Endothelial cell of umbilical vein (primary cell): Measurements from ENCODE around the gene ATXN10. TPM values are rescaled to one million over a fixed set of nuclear protein-coding genes. Genes with fewer than 3 reads are reported as not detected.

Source experiments
- BruUV-seq: library from RNA; stranded (reverse); fragments of 400-500 nt; replicated peaks from 2 replicates; lab custom pipeline; 2021; lab: Mats Ljungman, UMichigan
- CTCF ChIA-PET: fragments of 300-600, 350-600 bp; sonication (Branson Sonifier 250); formaldehyde crosslinking; loops from one replicate; lab custom pipeline; 2021; ENCODE audit warnings: antibody characterized with exemption, inconsistent platforms; lab: Charles Lee
- POLR2A ChIA-PET: fragments of 300-600, 350-600 bp; sonication (Branson Sonifier 250); formaldehyde crosslinking; loops from one replicate; lab custom pipeline; 2021; ENCODE audit warnings: antibody characterized with exemption, inconsistent platforms; lab: Charles Lee
- DNase-seq: peaks from one replicate; pipeline ENCODE4 v3.0.0-alpha.2; 2011; ENCODE audit warnings: low read depth, low spot score
- FAIRE-seq: peaks from 2 replicates; lab custom pipeline; 2011; peaks lifted over from hg19 to GRCh38; lab: Jason Lieb, UNC
- H2AFZ ChIP-seq: 2 replicates; pipeline ENCODE4 v1.6.0; 2012; ENCODE audit warnings: low read depth, low read length, control low read depth, inconsistent platforms
- H3K27ac ChIP-seq: 2 replicates; pipeline ENCODE4 v1.5.1; 2011; ENCODE audit warnings: low read depth, mild to moderate bottlenecking, control low read depth, low read length, moderate library complexity; ENCODE audit not compliant: insufficient read depth
- H3K27me3 ChIP-seq, 2 experiments: 2 replicates each; pipeline versions ENCODE4 v1.6.0 to v1.6.1; 2011; ENCODE audit warnings: low read length in 2 of 2, mixed read lengths in 1 of 2; ENCODE audit not compliant: control insufficient read depth in 2 of 2, insufficient read depth in 2 of 2
- H3K36me3 ChIP-seq, 2 experiments: 2 replicates in 1 of 2; 3 replicates in 1 of 2; pipeline ENCODE4 v1.5.1; 2011; ENCODE audit warnings: low read length in 2 of 2, mild to moderate bottlenecking in 1 of 2, moderate library complexity in 1 of 2; ENCODE audit not compliant: control insufficient read depth in 2 of 2, insufficient read depth in 2 of 2; ENCODE audit errors: extremely low read depth in 1 of 2
- H3K4me1 ChIP-seq: 3 replicates; pipeline ENCODE4 v1.5.1; 2011; ENCODE audit warnings: mild to moderate bottlenecking, low read length; ENCODE audit not compliant: control insufficient read depth, insufficient read depth; ENCODE audit errors: extremely low read depth
- H3K4me2 ChIP-seq: 2 replicates; pipeline ENCODE4 v1.6.1; 2011; ENCODE audit warnings: low read length, control low read depth, mixed read lengths; ENCODE audit not compliant: insufficient read depth
- H3K4me3 ChIP-seq, 3 experiments: fragments of 200-600 bp in 1 of 3; sonication (generic), shearing (Covaris generic) in 1 of 3; replicated peaks in 1 of 3; 2 replicates each; pipeline ENCODE4 v1.5.1; 2011 to 2016; ENCODE audit warnings: control low read depth in 3 of 3, low read length in 3 of 3, mild to moderate bottlenecking in 2 of 3, inconsistent platforms in 1 of 3, low read depth in 1 of 3, moderate library complexity in 1 of 3; ENCODE audit not compliant: insufficient read depth in 1 of 3
- H3K79me2 ChIP-seq: 2 replicates; pipeline ENCODE4 v1.6.0; 2012; ENCODE audit warnings: low read length, inconsistent platforms; ENCODE audit not compliant: control insufficient read depth, insufficient read depth
- H3K9ac ChIP-seq: replicated peaks from 2 replicates; pipeline ENCODE3; 2011; ENCODE audit warnings: low read length, control low read depth; ENCODE audit not compliant: insufficient read depth; ENCODE audit errors: extremely low read depth
- H3K9me1 ChIP-seq: replicated peaks from 3 replicates; pipeline ENCODE4 v1.6.0; 2011; ENCODE audit warnings: mild to moderate bottlenecking, low read length; ENCODE audit not compliant: control insufficient read depth, insufficient read depth; ENCODE audit errors: extremely low read depth
- H3K9me3 ChIP-seq: replicated peaks from 2 replicates; pipeline ENCODE4 v1.5.1; 2012; ENCODE audit warnings: low read length, inconsistent platforms; ENCODE audit not compliant: control insufficient read depth, insufficient read depth
- H4K20me1 ChIP-seq: replicated peaks from 2 replicates; pipeline ENCODE3; 2011; ENCODE audit warnings: mild to moderate bottlenecking, low read length; ENCODE audit not compliant: control insufficient read depth, insufficient read depth; ENCODE audit errors: extremely low read depth
- CTCF ChIP-seq, 2 donors: IDR thresholded peaks; 1 replicate in 1 of 2; 2 replicates in 1 of 2; pipeline ENCODE4 v1.5.1; 2011; ENCODE audit warnings: low read length in 2 of 2, mild to moderate bottlenecking in 2 of 2, moderate library complexity in 2 of 2, control low read depth in 1 of 2, inconsistent platforms in 1 of 2, low read depth in 1 of 2; ENCODE audit not compliant: insufficient read depth in 1 of 2; ENCODE audit errors: extremely low read depth in 1 of 2
- FOS ChIP-seq: IDR thresholded peaks from 2 replicates; pipeline ENCODE4 v1.6.1; 2011; ENCODE audit warnings: mild to moderate bottlenecking, low read length, moderate library complexity, borderline replicate concordance; ENCODE audit not compliant: insufficient read depth
- GATA2 ChIP-seq: IDR thresholded peaks from 2 replicates; pipeline ENCODE4 v1.7.0; 2011; ENCODE audit warnings: low read depth, mild to moderate bottlenecking, moderate library complexity, mixed read lengths, low read length; ENCODE audit not compliant: insufficient read length, insufficient read depth
- JUN ChIP-seq: IDR thresholded peaks from 2 replicates; pipeline ENCODE4 v1.6.1; 2011; ENCODE audit warnings: borderline replicate concordance, low read depth; ENCODE audit not compliant: insufficient read length, insufficient read depth
- MYC ChIP-seq: IDR thresholded peaks from one replicate; pipeline ENCODE4 v1.6.1; 2011; ENCODE audit warnings: mild to moderate bottlenecking, low read depth, low read length
- POLR2A ChIP-seq: IDR thresholded peaks from 2 replicates; pipeline ENCODE4 v1.6.1; 2012; ENCODE audit warnings: low read depth, mild to moderate bottlenecking, control low read depth, low read length
- POLR2AphosphoS5 ChIP-seq: IDR thresholded peaks from 2 replicates; pipeline ENCODE4 v1.6.1; 2012; ENCODE audit warnings: low read depth, mild to moderate bottlenecking, control low read depth, low read length, moderate library complexity; ENCODE audit not compliant: insufficient read depth
- dilution Hi-C: fragments of 300-500 bp; cut with MboI; formaldehyde crosslinking; loops from one replicate; pipeline ENCODE4 v1.15.0; 2019; ENCODE audit warnings: low sequenced_read_pairs; ENCODE audit not compliant: extremely low pct_ligation_motif_present
- intact Hi-C: fragments of 100-400 bp; cut with micrococcal nuclease; formaldehyde crosslinking; loops from one replicate; pipeline ENCODE4 v1.10.0; 2022
- polyA plus RNA-seq, 4 experiments: library from polyadenylated mRNA; depleted of rRNA in 3 of 4; stranded (reverse) in 3 of 4; unstranded in 1 of 4; fragments of >200 nt; gene quantifications; 2 replicates each; pipeline versions ENCODE4 v1.2.1 to v1.2.3, GENCODE V29; 2011 to 2012; ENCODE audit warnings: missing spikeins in 1 of 4
- total RNA-seq: library from RNA; stranded (reverse); gene quantifications from 2 replicates; pipeline ENCODE4 v1.2.3, GENCODE V29; 2021

The ATXN10 gene
- total and polyA plus RNA-seq, 2 donors (not counting 3 experiments of a cell fraction or from before 2014, with no cell fraction given) = 73.2 to 91.9 TPM

GRCh38 chr22:45885171-45885840 lies 213.7 kb downstream of the ATXN10 start:
- dilution Hi-C loops = no loop called here
- CTCF ChIA-PET = no interaction called here
- peaks cover 10 to 14% of the 10 kb centered on the region in 2 experiments for H3K27me3 ChIP-seq

More at GRCh38 chr22:45885171-45885840, 213.7 kb downstream of the ATXN10 start:
- H3K9ac ChIP-seq = no peak overlapping the region
- H2AFZ ChIP-seq = no peak overlapping the region
- H3K4me2 ChIP-seq = no peak overlapping the region
- no TSS peak for BruUV-seq
- H3K4me3 ChIP-seq = no peak overlapping the region
- TF ChIP-seq POLR2A (no peak), GATA2 (no peak), JUN (no peak), FOS (no peak), MYC (no peak), CTCF (IDR thresholded peaks at IDR 0.05; ENCODE audit: extremely low read depth in 1 of 2, insufficient read depth in 1 of 2, low read depth in 1 of 2, low read length in 2 of 2) (no peak), POLR2AphosphoS5 (no peak)
- no peaks in the 10 kb centered on the region for H3K36me3 ChIP-seq
- POLR2A ChIA-PET = no interaction called here
- DNase-seq = no peak
- no peaks in the 10 kb centered on the region for H3K79me2 ChIP-seq
- intact Hi-C loops = no loop called here
- no peak for FAIRE-seq
- H3K27ac ChIP-seq = no peak overlapping the region
- H3K9me3 ChIP-seq = no peaks in the 10 kb centered on the region
- no peaks in the 10 kb centered on the region for H3K4me1 ChIP-seq
- no peaks in the 10 kb centered on the region for H3K9me1 ChIP-seq
- no peaks in the 10 kb centered on the region for H4K20me1 ChIP-seq
